ENCODE results near the gene IPO8.

DNA sequence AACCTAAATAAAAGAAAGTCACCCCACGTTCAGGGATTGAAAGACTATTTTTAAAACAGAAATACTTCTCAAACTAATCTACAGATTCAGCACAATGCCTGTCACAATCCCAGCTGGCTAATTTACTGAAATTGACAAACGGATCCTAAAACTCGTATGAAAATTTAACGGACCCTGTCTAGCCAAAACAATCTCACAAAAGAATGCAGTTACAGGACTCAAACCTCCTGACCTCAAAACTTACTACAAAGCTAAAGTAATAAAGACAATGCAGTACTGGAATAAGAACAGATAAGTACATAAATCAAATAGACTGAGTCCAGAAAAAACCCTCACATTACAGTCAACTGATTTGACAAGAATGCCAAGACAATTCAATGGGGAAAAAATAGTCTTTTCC lies 48.8 kb downstream of the IPO8 start:
- TF ChIP-seq, protein P1, sequence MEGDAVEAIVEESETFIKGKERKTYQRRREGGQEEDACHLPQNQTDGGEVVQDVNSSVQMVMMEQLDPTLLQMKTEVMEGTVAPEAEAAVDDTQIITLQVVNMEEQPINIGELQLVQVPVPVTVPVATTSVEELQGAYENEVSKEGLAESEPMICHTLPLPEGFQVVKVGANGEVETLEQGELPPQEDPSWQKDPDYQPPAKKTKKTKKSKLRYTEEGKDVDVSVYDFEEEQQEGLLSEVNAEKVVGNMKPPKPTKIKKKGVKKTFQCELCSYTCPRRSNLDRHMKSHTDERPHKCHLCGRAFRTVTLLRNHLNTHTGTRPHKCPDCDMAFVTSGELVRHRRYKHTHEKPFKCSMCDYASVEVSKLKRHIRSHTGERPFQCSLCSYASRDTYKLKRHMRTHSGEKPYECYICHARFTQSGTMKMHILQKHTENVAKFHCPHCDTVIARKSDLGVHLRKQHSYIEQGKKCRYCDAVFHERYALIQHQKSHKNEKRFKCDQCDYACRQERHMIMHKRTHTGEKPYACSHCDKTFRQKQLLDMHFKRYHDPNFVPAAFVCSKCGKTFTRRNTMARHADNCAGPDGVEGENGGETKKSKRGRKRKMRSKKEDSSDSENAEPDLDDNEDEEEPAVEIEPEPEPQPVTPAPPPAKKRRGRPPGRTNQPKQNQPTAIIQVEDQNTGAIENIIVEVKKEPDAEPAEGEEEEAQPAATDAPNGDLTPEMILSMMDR (conservative IDR thresholded peaks at IDR 0.05) = no peak
- TF ChIP-seq EZH2 (IDR thresholded peaks at IDR 0.05; ENCODE audit: low read depth) = no peak
